GM10248 (cell line): ENCODE data around the gene PLIN4.
A peak's percentile ranks its signal among the peaks of the same experiment; 100 is the strongest.
"Not testable (repeated sequence)": the region's sequence is repeated elsewhere in the genome, so short reads cannot be mapped to it uniquely, and the experiment has no call there.

Experiments used
- CTCF ChIA-PET: fragments of 300-600 bp; sonication (Branson Sonifier 250); formaldehyde crosslinking; extraction: SDS; loops from one replicate; lab custom pipeline; 2021; ENCODE audit warnings: antibody characterized with exemption; lab: Yijun Ruan, JAX
- POLR2A ChIA-PET: fragments of 350-650 bp; sonication (Branson Sonifier 250); formaldehyde crosslinking; extraction: SDS; loops from one replicate; lab custom pipeline; 2020; ENCODE audit warnings: antibody characterized with exemption; lab: Yijun Ruan, JAX
- DNase-seq: peaks from one replicate; pipeline ENCODE4 v3.0.0; 2012; ENCODE audit errors: extremely low spot score
- CTCF ChIP-seq: IDR thresholded peaks from 2 replicates; pipeline ENCODE4 v1.5.1; 2012; ENCODE audit warnings: mild to moderate bottlenecking, low read depth; ENCODE audit errors: extremely low read depth, missing control alignments, control extremely low read depth

PLIN4 gene, protein sequence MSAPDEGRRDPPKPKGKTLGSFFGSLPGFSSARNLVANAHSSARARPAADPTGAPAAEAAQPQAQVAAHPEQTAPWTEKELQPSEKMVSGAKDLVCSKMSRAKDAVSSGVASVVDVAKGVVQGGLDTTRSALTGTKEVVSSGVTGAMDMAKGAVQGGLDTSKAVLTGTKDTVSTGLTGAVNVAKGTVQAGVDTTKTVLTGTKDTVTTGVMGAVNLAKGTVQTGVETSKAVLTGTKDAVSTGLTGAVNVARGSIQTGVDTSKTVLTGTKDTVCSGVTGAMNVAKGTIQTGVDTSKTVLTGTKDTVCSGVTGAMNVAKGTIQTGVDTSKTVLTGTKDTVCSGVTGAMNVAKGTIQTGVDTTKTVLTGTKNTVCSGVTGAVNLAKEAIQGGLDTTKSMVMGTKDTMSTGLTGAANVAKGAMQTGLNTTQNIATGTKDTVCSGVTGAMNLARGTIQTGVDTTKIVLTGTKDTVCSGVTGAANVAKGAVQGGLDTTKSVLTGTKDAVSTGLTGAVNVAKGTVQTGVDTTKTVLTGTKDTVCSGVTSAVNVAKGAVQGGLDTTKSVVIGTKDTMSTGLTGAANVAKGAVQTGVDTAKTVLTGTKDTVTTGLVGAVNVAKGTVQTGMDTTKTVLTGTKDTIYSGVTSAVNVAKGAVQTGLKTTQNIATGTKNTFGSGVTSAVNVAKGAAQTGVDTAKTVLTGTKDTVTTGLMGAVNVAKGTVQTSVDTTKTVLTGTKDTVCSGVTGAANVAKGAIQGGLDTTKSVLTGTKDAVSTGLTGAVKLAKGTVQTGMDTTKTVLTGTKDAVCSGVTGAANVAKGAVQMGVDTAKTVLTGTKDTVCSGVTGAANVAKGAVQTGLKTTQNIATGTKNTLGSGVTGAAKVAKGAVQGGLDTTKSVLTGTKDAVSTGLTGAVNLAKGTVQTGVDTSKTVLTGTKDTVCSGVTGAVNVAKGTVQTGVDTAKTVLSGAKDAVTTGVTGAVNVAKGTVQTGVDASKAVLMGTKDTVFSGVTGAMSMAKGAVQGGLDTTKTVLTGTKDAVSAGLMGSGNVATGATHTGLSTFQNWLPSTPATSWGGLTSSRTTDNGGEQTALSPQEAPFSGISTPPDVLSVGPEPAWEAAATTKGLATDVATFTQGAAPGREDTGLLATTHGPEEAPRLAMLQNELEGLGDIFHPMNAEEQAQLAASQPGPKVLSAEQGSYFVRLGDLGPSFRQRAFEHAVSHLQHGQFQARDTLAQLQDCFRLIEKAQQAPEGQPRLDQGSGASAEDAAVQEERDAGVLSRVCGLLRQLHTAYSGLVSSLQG (N-terminal part only)

GRCh38 chr19:4518345-4519171 is at the start of gene PLIN4:
TSS of gene PLIN4 (minus strand) at chr19:4518486. CDS start at chr19:4518272, 214 bp downstream.
- POLR2A ChIA-PET, result interaction anchor here (0.6 kb wide), 1 partner anchor 684 kb away, joined by 4 read pairs; no protein-coding TSS in a partner anchor
- TF ChIP-seq CTCF, result no peak
- CTCF ChIA-PET, result interaction anchor here (1.2 kb wide), 1 partner anchor 58 kb away, joined by 3 read pairs; no protein-coding TSS in a partner anchor
- no peak for DNase-seq

DNA sequence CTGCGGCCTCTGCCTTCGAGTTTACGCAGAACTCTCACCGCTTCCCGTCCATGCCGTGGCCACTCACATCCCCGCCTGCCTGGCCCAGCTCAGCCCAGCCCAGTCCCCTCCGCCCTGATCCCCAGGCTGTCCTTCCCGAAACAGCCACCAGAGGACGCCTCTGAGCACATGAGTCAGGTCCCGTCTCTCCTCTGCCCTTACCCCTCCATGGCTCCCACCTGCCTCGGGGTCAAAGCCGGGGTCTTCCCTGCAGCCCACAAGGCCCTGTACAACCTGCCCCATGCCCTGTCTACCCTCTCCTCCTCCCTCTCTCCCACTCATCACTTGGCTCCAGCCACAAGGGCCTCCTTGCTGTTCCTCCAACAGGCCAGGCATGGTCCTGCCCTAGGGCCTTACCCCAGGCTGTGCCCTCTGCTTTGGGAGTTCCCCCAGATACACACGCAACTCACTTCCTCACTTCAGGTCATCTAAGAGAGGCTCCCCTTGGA is 49.3 kb upstream of the PLIN4 start:
- DNase-seq, result no peak
- POLR2A ChIA-PET, result no interaction called here
- TF ChIP-seq CTCF, result peak; percentile 62
- CTCF ChIA-PET, result interaction anchor here (1.0 to 10.3 kb wide), 14 partner anchors 9 to 92 kb away, joined by 3 to 102 read pairs (median 5); partner anchors contain the start of genes PLIN5 and SEMA6B

DNA sequence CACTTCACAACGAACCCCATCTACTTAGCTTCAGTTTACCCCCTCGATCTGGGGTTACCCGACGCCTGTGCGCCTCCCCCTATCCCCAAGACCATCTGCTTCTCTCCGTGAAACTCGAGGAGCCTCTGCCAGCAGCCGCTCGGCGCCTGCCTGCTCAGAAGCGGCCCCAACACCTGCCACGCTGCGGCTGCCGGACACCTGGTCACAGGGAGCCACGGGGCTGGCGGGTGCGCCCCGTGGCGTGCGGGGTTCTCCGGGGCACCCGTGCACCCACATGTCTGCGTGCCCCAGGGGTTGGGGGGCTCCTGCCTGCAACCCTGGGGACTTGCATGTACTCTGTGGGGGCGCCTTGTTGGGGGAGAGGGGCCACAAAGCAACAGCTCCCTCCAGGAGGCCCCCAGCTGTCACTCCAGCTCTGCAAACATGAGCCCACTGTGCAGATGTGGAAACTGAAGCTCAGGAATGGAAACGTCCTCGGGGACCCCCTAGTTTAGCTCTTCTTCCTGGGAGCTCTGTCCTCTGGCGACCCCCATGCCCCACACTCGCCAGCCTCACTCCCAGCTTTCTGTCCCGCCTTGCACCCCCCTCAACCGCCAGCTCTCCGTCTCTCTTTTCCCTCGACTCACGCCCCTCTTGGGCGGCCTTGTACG is 48.2 kb upstream of the PLIN4 start:
- CTCF ChIA-PET, result interaction anchor here (0.6 to 10.3 kb wide), 14 partner anchors 8 to 93 kb away, joined by 3 to 102 read pairs (median 5); partner anchors contain the start of gene PLIN5
- POLR2A ChIA-PET, result no interaction called here
- no peak for TF ChIP-seq CTCF
- DNase-seq, result no peak

GRCh38 chr19:4563562-4563961 is 45.3 kb upstream of the PLIN4 start:
- CTCF ChIA-PET, POLR2A ChIA-PET: not testable (repeated sequence)

DNA sequence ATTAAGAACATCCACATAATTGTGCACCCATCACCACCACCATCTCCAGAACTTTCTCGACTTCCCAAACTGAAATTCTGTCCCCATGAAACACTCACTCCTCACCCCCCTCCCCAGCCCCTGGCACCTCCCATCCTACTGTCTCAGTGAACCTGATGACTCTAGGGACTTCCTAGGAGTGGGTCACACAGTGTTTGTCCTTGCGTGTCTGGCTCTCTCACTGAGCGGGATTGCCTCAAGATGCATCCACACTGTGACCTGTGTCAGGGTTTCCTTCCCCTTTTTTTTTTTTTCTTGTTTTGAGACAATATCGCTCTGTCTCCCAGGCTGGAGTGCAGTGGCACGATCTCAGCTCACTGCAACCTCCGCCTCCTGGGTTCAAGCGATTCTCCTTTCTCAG is 43.8 kb upstream of the PLIN4 start:
- POLR2A ChIA-PET, CTCF ChIA-PET, DNase-seq: not testable (repeated sequence)

More at GRCh38 chr19:4563562-4563961, 45.3 kb upstream of the PLIN4 start:
- DNase-seq, result not testable (repeated sequence)

GRCh38 chr19:4559569-4559968 is 41.3 kb upstream of the PLIN4 start, which contains the start of gene SEMA6B:
TSS of gene SEMA6B (minus strand) at chr19:4559684. CDS start at chr19:4558457, 1,227 bp downstream.
- DNase-seq, result no peak
- TF ChIP-seq CTCF, result no peak
- ChIA-PET POLR2A (no interaction called here), CTCF (interaction anchor here (0.9 to 2.2 kb wide), 10 partner anchors 7 to 77 kb away, joined by 3 to 10 read pairs (median 4); no protein-coding TSS in a partner anchor)
